COLO668 (cell line): ENCODE results near the gene DENND4B.
"Not testable (repeated sequence)": the region's sequence is repeated elsewhere in the genome, so short reads cannot be mapped to it uniquely, and the experiment has no call there.

Source experiments
- DNase-seq: peaks from one replicate; lab custom pipeline; 2025; ENCODE audit not compliant: unreplicated experiment; lab: John Stamatoyannopoulos, UW

Gene DENND4B

DNA sequence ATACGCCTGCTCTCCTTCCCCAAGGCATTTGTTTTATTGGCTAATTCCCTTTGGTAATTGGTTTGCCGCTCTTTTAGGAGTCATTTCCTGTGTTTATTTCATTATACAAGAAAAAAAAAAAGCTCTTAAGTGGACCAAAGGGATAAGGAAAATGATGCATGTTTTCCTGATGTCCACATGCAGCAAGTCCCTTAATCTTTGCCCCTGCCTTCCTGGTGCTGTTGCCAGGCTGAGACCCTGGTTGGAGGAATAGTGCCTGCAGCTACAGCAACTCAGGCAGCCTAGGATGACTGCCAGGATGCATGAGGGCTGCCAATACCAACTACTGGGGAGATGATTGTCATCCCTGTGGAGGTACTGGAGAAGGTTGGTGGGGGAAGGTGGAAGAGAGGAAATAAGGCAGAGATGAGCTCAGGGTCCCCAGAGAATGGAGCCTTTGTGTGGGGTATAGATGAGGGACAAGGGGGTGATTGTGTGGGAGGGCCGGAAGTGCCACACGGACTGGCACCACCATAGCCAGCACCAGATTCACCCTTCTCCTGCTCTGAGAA, 17.7 kb downstream of the DENND4B start:
- no peak for DNase-seq

DNA sequence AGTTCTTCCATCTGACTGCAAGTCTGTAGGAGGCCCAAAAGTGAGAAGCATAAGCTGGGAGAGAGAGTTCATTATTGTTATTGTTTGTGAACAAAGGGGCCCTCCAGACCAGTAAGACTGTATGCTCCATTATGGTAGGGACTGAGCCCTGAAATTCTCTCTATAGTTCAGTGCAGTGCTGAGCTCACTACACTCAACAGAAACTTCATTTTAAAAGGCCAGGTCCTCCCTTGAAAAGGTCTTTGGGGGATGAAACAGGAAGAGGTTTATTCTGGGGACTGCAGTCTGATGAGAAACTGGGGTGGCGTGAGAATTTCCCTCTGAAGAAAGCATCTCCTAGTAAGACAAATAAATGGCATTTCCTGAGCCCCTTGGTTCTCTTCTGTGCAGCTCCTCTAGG, 18.3 kb downstream of the DENND4B start:
- no peak for DNase-seq

DNA sequence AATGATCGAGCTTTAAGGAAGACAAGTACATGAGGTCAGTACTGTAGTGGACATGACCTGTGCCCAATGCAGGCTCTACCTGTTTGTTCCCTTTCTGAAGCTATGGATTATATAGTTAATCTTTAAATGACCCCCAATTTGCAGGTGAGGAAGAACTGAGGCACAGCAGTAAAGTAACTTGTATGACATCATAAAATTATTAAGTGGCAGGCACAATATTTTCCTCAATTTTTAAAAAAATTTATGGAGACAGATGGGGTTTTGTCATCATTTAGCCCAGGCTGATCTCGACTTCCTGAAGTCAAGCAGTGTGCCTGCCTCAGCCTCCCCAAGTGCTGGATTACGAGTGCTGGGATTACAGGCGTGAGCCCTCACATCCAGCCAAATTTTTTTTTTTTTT, 20.1 kb downstream of the DENND4B start:
- DNase-seq = no peak

DNA sequence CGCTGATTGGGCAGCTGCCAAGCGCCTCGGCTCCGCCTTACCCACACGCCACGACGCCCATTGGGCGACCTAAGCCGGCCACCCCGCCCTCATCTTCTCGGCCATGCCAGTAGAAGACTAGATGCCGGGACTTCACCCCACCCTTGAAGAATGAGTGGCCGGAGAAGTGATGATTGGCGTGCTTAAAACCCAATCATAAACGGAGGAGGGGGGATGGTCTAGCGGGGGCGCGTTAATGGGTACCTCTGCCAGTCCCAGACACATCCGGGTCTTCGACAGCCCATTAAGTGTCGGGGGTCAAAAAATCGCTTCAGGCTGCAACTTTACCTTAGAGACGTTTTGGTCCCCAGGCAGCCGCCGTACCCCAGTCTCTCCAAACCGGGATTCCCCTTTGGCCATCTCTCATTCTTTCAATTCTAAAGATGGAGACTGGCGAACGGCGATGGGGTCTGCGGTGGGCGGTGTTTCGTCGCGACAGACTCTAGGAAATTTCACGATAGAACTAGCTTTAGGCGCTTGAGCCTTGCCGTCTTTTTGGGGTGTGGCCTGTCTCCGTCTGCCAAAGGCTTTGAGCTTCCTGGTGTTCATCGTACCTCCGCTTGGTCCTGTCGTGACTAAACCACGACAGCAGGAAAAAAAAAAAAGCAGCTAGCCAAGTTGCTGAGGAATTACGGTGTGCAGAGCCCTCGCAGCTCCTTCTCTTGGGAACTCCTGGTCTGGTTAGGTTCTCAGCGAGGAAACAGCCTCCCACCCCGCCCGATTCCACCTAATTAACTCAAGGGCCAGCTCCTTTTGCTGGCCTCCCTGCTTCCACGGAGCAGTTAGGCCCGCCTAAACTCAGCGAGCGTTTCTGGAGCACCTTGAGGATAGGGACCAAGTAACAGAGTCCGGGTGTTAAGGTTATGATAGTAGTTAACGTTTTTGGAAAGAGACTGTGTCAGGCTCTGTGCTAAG, 23.3 kb downstream of the DENND4B start, which contains the start of gene GATAD2B:
Gene GATAD2B (minus strand): TSS at position 1 of the 954 bp plus-strand sequence. CDS start 94,625 bp downstream, outside the sequence.
- peak; percentile 100 for DNase-seq

DNA sequence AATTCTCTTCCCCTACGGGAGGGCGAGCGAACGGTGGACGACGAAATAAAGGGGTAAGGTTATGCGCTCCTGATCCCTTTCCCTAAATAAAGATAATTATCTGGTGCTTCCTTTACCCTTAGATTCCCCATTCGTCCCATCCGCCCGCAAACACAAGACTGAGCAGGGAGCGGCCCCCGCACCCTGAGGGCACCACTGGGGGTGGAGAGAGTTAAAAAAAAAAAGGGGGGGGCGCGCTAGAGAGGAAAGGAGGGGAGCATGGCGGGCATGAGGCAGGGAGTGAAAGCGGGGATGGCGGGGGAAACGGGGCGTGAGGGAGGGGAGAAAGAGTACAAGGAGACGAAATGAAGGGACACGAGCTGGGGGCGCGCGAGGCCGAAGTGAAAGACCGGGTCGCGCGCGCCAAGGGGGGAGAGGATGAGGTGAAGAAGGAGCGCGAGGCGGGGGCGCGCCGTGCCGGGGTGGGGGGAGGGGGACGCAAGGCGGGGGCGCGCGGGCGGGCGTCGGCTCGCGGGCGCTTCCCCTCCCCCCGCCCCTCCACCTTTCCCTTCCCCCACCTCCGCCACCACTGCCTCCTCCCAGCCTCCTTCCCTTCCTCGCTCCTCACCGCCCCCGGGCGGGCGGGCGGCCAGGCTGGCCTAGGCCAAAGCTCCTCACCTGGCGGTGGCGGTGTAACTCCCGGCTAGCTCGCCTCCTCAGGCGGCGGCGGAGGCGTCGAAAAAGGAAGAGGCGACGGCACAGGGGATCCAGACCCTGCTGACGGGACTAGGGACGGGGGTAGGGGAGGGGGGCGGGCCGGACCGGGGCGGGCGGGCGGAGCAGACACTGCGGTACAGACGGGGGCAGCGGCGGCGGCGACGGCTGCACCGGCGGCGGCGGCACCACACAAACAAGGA, 24.2 kb downstream of the DENND4B start:
- DNase-seq = peak; percentile 89

DNA sequence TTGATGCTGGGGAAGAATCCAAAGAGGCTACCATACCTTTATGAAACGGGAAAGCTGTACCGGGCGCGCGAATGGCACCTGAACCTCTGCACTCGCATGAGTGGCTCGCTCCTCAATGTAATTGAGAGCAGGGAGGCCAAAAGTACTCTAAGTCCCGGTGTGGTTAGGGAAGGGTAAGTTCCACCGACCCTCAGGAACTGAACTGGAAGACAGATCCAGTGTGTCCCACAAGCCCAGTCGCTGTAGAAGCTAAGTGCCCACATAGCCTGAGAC, 24.8 kb downstream of the DENND4B start:
- DNase-seq = peak; percentile 41

DNA sequence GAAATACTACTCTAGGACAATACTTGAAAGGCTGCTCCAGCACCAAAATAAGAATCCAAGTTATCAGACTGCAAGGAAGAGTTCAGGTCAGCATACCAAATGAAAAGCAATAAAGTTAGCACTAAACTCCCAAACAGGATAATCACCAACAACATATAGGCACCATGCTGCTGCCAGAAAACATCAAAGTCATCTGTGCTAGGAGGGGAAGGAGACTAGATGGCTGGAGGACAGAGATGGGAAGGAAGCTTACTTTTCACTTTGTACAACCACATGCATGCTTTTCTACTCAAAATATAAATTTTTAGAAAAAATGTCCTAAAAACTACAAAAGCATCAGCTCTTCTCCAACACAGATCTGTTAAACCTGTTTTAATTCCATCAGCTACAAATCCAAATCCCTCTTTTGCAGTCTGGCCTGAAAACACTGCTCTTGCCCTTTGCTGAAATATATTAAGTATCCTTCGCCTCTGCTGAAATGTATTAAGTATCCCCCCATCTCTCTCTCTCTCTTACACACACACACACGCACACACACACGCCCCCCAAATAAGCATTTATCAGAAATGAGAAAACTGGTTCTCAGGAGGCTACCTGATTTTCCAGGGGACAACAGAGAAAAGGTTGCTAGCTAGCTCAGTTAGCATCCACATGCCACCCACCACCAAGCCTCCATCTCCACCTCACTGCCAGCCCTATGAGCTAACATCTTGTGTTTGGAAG, 25.3 kb downstream of the DENND4B start:
- DNase-seq = no peak

DNA sequence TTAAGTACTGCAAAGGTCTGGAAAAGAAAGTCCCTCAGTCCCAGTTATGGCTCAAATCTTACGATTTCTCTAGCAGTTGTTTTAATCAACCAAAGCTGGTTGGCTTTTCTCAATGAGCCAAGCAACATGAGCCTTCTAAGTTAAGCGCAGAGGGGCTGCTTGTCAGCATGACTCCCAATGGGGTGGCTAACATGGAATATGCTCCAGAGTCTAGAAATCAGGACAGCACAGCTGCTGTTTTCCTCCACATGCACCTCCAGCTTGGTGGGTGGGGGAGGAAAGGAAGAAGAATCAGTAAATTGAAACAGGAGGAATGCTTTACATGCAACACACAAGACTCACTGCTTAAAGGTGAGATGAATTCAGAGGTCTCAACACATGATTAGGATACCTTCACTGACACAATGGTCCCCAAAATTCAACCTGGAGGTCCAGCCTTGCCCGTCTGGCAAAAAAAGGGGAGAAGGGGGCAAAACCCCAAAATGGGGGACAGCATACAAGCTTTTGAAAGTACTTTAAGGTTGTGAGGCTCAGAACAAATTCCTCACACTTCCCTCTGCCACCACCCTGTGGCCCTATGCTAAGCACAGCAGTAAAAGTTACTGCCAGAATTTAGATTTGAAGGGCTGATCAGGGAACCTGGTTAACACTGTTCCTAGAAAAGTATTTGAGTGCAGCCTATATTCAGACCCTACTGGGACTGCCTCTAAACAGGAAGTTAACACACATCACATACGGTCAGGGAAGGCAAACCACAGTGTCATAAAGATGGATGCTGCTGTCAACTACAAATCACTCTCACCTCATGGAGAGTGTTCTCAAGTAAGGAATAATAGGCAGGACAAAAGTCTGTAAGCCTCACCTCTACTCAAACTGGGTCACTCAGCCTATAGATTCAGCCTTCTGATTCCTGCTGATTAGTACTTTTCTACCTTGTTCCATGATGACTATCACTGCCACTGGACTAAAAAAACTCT, 26.4 kb downstream of the DENND4B start:
- DNase-seq = no peak

DNA sequence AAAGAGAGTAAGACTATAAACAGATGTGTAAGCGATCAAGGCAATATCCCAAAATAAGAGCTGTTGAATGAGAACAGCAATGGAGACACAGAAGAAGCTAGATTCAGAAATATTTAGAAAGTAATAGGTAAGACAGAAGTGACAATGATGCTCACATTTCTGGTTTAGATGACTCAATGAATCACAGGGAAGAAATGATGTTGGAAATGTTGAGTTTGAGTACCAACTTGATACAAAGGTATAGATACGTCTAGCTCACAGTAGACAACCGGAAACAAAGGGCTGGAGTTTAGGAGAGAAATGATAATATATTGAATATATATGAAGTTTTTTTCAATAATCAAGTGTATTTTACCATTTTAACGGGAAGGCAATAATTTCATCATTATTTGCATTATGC, 30.2 kb downstream of the DENND4B start:
- DNase-seq = no peak

DNA sequence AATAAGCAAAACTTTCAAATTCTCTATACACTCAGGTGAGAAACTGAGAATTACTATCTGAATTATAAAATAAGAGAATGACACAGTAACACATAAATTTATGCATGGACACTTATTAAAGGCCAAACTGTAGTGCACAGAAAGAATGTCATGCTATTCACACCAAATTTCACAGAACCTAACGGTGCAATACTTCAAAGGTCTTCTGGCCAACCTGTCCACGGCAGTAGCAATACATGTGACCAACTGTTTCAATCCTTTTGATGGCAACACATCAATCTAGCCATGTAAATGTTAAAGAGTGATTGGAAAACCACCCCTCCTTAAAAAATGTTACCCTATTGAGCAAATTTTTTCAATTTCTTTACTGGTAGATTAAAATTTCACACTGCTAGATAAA, 34.2 kb downstream of the DENND4B start:
- DNase-seq = no peak

DNA sequence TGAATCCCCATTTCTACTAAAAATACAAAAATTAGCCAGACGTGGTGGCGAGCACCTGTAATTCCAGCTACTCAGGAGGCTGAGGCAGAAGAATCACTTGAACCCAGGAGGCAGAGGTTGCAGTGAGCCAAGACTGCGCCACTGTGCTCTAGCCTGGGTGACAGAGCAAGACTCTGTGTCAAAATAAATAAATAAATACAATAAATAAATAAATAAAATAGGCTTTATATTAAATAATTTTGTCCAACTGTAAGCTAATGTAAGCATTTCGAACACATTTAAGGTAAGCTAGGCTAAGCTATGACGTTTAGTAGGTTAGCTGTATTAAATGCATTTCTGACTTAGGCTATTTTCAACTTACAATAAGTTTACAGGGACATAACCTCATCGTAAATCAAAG, 36.0 kb downstream of the DENND4B start:
- not testable (repeated sequence) for DNase-seq

DNA sequence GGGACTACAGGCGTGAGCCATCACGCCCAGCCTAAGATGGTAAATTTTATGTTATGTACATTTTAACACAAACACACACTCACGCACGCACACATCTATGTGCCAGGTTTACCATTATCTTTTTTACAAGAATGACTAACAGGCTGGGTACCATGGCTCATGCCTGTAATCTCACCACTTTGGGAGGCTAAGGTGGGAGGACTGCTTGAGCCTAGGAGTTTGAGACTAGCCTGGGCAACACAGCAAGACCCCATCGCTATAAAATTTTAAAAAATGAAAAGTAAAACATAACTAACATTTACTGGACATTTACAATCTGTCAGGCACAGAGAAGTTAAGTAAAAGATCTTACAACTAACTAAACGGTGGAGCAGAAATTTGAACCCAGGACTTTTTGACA, 38.4 kb downstream of the DENND4B start:
- DNase-seq = no peak

DNA sequence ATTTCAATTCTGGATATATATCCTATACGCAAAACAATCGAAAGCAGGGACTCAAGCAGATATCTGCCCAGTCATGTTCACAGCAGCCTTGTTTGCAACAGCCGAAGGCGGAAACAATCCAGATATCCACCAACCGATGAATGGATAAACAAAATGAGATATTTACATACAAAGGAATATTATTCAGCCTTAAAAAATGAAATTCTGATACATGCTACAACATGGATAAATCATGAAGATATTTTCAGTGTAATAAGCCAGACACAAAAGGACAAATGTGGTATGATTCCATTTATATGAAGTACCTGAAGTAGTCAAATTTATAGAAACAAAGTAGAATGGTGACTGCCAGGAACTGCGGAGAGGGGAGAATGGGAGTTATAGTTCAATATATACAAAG, 39.4 kb downstream of the DENND4B start:
- DNase-seq = no peak

DNA sequence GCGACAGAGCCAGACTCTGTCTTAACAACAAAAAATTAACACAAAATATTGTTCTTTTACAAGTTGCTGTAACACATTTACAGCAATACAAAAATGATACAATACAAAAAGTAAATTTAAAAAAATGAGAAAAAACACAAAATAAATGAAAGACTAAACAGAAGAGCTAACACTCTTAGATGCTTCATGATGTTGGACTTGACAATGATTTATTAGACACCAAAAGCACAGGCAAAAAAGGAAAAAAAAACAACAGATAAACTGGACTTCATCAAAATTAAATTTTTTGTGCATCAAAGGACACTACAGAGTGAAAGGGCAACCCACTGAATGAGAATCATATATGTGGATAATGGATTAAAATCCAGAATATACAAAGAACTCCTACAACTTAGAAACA, 40.1 kb downstream of the DENND4B start:
- no peak for DNase-seq

DNA sequence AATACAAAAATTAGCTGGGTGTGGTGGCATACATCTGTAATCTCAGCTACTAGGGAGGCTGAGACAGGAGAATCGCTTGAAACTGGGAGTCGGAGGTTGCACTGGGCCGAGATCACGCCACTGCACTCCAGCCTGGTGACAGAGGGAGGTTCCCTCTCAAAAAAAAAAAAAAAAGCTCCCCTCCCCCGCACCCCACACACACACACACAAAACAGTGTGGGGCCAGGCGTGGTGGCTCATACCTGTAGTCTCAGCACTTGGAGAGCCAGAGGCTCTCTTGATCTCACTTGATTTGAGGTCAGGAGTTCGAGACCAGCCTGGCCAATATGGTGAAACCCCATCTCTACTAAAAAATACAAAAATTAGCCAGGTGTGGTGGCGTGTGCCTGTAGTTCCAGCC, 40.6 kb downstream of the DENND4B start:
- DNase-seq = not testable (repeated sequence)

DNA sequence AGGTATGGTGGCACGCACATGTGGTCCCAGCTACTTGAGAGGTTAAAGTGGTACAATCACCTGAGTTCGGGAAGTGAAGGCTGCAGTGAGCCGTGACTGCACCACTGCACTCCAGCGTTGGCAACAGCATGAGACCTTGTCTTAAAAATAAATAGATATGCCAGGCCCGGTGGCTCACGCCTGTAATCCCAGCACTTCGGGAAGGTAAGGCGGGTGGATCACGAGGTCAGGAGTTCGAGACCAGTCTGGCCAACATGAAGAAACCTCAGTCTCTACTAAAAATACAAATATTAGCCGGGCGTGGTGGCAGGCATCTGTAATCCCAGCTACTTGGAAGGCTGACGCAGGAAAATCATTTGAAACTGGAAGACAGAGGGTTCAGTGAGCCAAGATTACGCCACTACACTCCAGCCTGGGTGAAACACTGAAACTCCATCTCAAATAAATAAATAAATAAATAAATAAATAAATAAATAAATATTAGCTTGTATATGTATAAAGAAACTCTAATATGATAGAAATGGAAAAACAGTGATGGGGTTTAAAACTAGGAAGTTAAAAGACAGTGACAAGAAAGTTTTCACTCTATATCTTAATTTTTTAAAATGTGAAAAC, 42.6 kb downstream of the DENND4B start:
- no peak for DNase-seq

DNA sequence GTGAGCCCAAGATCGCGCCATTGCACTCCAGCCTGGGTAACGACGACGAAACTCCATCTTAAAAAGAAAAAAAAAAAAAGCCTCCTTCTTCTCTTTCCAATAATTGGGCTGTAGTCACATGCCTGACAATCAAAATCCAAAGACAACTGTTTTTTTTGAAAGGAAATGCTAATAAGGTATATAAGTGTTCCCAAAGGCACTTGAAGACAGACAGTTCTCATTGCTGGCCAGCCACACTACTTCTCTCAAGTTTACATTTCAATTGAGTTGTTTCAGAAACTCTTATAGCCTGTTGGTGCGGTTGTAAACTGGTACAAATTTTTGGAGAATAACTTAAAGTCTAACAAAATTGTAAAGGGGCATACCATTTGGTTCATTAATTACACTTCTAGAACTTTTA, 47.0 kb downstream of the DENND4B start:
- no peak for DNase-seq

DNA sequence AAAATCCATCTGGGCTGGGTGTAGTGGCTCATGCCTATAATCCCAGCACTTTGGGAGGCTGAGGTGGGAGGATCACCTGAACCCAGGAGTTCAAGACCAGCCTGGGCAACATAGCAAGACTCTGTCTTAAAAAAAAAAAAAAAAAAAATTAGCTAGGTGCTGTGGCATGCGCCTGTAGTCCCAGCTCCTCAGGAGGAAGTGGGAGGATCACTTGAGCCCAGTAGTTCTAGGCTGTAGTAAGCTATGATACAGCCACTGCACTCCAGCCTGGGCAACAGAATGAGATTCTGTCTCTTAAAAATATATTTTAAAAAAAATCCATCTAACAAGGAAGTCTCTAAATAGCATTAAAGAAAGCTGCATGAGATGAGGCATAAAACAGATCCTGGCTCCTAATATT, 50.7 kb downstream of the DENND4B start:
- DNase-seq = not testable (repeated sequence)

DNA sequence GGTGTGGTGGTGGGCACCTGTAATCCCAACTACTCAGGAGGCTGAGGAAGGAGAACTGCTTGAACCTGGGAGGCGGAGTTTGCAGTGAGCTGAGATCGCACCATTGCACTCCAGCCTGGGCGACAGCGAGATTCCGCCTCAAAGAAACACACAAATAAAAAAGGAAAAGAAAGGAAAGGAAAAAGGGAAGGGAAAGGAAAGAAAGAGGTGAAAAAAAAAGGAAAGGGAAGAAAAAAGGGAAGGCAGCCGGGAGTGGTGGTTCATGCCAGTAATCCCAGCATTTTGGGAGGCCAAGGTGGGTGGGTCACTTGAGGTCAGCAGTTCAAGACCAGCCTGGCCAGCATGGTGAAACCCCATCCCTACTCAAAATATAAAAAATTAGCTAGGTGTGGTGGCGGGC, 55.5 kb downstream of the DENND4B start:
- not testable (repeated sequence) for DNase-seq
